Activated gamma-delta T cell treated with anti-CD3 and anti-CD28 coated beads, Interleukin-2, amount 50 U/mL, for 16 hours (primary cell): Measurements from ENCODE around the gene ABO.
"Not testable (repeated sequence)": the region's sequence is repeated elsewhere in the genome, so short reads cannot be mapped to it uniquely, and the experiment has no call there.

ENCODE experiments used
- DNase-seq: peaks from one replicate; pipeline ENCODE4 v3.0.0-alpha.2; 2020; ENCODE audit warnings: low read depth

Gene ABO

GRCh38 chr9:133263557-133263956 lies 11.4 kb downstream of the ABO start:
- DNase-seq = no peak

GRCh38 chr9:133262226-133262625 lies 12.8 kb downstream of the ABO start:
- no peak for DNase-seq

GRCh38 chr9:133261753-133262120 lies 13.3 kb downstream of the ABO start:
- DNase-seq = no peak

- DNase-seq = no peak
Measured at GRCh38 chr9:133261103-133261752, 13.8 kb downstream of the ABO start.

- DNase-seq = no peak
Measured at GRCh38 chr9:133260334-133261102, 14.5 kb downstream of the ABO start.

- DNase-seq = no peak
Measured at GRCh38 chr9:133258061-133259015, 16.7 kb downstream of the ABO start.

- no peak for DNase-seq
Measured at GRCh38 chr9:133257465-133257956, 17.5 kb downstream of the ABO start.

GRCh38 chr9:133256686-133257091 lies 18.3 kb downstream of the ABO start:
- DNase-seq = no peak

GRCh38 chr9:133256136-133256461 lies 18.9 kb downstream of the ABO start:
- DNase-seq = no peak

- no peak for DNase-seq
Measured at GRCh38 chr9:133255371-133256135, 19.4 kb downstream of the ABO start.

GRCh38 chr9:133254471-133254870 lies 20.5 kb downstream of the ABO start:
- no peak for DNase-seq

- DNase-seq = no peak
Measured at GRCh38 chr9:133253268-133253667, 21.7 kb downstream of the ABO start.

- no peak for DNase-seq
Measured at GRCh38 chr9:133252301-133253020, 22.5 kb downstream of the ABO start.

- no peak for DNase-seq
Measured at GRCh38 chr9:133251773-133252172, 23.2 kb downstream of the ABO start.

GRCh38 chr9:133251221-133251620 lies 23.8 kb downstream of the ABO start:
- DNase-seq = not testable (repeated sequence)

GRCh38 chr9:133250741-133251170 lies 24.2 kb downstream of the ABO start:
- no peak for DNase-seq

GRCh38 chr9:133249337-133249736 lies 25.7 kb downstream of the ABO start:
- no peak for DNase-seq

- DNase-seq = no peak
Measured at GRCh38 chr9:133248726-133249295, 26.2 kb downstream of the ABO start.

GRCh38 chr9:133247632-133248031 lies 27.4 kb downstream of the ABO start:
- no peak for DNase-seq

GRCh38 chr9:133246991-133247390 lies 28.0 kb downstream of the ABO start:
- DNase-seq = no peak

- no peak for DNase-seq
Measured at GRCh38 chr9:133246562-133246961, 28.4 kb downstream of the ABO start.
